ENCODE measurements around the gene DIPK1A.
A peak's percentile ranks its signal among the peaks of the same experiment; 100 is the strongest.

The DIPK1A gene

DNA sequence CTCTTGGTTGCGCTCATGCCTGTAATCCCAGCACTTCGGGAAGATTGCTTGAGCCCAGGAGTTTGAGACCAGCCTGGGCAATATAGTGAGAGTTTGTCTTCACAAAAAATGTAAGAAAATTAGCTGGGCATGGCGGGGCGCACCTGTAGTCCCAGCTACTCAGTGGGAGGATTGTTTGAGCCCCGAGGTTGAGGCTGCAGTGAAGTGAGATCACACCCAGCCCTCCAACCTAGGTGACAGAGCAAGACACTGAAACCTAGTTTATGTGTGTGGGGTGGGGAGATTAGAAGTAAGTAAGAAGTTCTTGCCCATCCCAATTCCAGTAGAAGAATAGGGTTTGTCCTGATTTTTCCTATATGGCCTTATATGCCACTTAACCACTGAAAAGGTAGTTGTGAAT lies 127.4 kb downstream of the DIPK1A start:
- no peak for FAIRE-seq

DNA sequence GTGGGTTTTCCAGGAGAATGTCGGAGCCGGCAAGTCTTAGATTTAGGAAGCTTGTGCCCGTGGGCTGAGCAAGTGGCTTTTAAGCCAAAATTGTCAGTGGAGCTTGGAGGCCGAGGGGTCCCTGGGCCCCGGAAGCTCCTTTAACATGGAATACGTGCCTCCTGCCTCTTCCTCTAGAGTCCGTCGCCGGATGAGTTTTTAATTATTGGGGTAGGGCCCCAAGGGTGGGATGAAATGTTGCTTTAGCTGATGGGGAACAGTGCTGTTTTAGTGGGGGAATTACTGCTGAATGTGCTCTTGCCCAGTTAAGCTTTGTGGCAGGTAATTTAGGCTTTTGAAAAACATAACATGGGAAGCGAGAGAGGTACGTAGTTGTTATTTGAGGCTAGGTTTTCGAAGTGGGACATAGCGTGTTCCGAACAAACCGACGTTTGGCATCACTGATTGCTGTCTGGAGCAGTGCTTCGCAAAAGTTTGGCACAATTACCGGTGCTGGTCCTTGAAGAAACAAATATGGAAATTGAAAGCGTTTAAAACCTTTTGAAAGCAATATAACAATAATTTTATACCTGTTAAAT lies 128.6 kb downstream of the DIPK1A start:
- FAIRE-seq, result no peak

DNA sequence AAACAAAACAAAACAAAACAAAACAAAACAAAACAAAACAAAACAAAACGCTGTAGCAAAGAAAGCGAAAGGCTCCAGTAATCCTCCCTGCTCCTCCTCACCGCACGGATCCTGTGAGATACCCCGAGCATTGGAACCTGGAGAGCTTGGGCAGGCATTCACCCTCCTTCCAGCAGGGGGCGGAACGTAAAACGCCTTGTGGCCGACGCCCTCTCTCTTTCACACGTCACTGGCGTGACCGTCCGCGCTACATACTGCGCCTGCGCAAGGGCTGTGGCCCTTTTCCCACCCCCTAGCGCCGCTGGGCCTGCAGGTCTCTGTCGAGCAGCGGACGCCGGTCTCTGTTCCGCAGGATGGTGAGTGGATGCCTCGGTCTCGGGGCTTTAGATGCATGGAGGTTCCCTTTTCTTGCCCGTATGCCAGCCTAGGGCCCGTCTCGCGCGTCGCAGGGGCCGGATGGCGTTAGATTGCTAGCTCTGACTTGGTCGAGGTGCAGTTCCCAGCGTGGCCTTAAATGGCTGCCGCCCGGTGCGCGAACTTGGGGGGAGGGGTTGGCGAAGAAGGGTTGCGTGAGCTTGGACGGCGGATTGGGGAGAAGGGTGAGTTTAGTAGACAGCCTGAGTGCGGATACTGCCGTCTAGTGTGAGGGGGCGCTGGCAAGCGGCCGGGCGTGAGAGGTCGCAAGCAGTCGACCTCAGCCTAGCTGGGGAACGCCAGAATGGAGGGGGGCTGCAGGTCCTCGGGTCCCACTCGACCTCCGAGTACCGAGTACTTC lies 129.3 kb downstream of the DIPK1A start, which contains the start of gene RPL5:
Gene RPL5, plus strand, starts transcription at position 279 of the 775 bp plus-strand sequence. Its CDS starts 75 bp downstream, at position 354.
- FAIRE-seq, result peak; percentile 17

DNA sequence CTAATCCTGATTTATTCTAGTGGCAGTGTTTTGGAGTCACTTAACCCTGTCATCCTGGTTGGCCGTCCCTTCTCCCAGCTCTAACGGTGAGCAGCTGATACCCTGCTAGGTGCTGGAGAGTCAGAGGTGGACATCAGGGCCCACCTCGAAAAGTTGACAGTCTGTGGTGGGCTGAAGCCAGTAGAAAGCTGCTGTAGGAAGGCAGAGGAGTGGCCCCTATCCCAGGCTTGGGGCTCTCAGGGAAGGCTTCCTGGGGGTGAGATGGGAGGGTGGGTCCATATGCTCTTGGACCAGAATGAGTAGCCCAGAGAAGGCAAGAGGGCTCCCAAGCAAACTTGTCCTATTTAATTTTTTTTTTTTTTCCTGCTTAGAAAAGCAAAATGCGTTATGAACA lies 129.9 kb downstream of the DIPK1A start:
- no peak for FAIRE-seq

DNA sequence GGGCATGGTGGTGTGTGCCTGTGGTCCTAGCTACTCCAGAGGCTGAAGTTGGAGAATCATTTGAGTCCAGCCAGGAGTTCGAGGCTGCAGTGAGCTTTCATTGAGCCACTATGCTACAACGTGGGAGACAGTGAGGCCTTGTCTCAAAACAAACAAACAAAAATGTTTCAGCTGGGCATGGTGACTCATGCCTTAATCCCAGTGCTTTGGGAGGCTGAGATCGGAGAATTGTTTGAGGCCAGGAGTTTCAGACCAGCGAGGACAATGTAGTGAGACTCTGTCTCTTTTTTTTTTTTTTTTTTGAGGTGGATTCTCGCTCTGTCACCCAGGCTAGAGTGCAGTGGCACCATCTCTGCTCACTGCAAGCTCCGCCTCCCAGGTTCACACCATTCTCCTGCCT lies 134.5 kb downstream of the DIPK1A start:
- no peak for FAIRE-seq

DNA sequence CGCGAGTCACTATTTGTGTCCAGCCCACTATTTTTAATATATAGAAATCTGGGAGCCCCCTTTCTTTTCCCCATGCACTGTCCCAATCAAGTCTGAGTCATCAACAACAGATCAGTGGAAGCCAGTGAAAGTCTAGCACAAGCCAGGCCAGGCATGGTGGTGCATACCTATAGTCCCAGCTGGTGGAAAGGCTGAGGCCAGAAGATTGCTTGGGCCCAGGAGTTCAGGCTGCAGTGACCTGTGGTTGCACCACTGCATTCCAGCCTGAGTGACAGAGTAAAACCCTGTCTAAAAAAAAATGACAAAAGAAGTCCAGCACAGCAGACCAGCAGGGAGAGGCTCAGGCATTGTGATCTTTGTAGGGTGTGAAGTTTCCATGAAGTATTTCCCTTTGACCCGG lies 138.4 kb downstream of the DIPK1A start:
- FAIRE-seq, result no peak

DNA sequence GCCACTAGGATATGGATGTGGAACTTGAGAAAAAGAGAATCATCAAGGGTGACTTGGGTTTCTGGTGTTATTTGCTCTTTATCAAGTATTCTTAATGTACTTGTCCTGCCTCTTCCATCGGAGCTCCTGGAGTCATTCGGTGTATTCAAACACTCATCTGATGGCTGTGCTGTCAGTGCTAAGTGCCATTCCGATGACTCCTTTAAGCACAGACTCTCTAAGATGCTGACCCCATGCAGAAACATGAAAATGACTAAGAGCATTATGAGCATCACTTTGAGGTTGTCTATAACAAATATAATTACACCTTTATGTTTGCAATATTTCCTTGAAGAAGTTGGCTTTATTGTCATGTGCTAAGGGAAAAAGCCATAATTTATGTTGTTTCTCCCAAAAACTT lies 140.7 kb downstream of the DIPK1A start:
- no peak for FAIRE-seq

DNA sequence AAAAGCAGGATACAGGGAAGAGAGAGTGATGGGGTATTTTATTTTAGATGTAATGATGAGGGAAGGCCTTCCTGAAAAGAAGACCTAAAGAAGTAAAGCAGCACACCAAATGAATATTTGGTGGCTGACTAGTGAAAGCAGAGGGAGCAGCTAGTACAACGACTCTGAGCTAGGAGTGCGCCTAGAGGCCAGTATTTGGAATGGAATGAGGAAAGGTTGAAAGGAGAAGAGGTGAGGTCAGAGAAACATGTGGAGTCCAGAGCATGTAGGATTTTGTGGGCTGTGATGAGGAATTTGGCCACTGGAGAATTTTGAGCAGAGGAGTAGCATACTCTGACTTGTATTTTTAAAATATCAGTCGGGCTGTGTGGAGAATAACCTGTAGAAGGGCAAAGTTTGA lies 141.2 kb downstream of the DIPK1A start:
- no peak for FAIRE-seq

DNA sequence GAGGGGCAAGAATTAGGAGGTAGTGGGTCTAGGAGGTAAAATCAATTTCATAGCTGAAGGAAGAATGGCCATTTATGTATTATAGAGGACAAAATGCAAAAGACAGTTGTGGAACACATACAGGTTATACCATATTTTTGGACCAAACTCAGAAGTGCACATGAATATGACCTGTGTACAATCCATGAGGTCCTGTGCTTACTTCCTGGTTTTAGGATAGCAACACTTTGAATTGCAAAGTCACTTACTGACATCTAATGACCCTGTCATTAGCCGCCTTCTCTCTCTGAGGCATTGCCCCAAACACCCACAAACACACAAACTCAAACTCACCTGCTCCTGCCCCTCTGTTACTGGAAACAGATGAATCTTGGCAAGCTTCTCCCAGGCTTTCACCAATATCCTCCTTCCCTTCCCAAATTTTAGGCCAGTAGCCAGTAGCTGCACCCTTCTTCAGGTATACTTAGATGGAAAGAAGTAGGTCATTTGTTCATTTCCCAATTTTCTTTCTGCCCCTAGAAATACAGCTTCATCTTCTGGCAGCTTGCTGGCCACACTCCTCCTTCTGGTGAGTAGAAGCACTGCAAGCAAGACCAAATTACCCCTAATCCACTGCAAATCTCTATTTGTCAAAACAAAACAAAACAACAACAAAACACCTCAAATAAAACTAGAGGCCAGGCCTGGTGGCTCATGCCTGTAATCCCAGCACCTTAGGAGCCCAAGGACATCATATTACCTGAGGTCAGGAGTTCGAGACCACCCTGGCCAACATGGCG lies 143.1 kb downstream of the DIPK1A start:
- FAIRE-seq, result no peak

DNA sequence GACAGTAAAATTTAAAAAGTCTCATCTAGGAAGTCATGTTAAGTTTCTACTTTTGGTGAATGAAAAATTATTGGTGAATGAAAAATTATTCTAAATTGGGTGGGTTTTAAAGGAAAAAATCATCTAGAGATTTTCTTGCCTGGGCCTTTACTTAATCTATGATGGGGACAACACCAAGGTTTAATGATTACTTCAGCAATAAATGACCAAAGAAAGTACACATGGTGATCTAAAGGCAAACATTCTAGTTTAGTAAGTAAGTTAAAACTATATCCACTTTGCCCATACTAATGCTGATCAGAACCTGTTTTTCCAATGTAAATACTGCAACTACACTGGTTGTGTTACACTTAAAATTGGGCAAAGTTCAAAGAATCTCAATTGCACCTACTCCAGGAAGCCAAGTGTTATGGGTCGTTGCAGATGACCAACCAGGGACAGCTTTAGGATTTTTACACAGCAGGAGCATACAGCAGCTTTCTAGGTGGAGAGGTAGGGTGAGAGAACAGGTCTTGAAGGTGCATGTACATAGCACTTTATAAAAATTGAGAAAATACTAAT lies 144.0 kb downstream of the DIPK1A start:
- FAIRE-seq, result no peak

DNA sequence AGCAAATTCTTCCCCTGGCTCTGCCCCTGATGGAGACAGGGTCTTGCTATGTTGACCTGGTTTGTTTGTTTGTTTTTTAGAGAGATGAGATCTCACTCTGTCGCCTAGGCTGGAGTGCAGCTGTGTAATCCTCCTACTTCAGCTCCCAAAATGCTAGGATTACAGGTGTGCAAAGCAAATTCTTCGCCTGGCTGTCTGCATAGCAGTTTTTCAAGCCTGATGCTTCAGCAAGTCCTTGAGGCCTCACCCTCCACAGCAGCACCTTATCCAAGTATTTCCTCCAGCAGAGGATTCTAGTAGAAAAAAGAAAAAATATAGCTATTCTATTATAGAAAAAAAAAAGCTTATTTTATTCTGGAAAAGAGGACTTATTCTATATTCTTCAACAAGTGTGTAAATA lies 144.5 kb downstream of the DIPK1A start:
- FAIRE-seq, result no peak

DNA sequence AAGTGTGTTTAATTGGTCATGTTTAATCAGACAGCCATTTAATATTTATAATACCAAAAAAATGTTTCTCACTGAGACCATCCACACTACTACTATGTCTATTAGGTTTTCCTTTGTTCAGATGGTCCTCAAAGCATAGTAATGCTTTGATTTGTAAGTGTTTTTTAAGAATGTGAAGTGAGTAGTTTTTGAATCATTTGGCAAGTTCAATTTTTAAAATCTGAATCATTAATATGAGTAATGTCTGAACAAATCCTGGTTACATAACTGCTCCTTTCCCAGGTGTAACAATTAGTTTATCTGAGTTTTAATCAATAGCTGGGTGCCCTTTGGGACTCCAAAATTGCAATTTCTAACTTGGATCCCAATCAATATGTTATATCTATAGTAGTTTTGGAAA lies 152.9 kb downstream of the DIPK1A start:
- FAIRE-seq, result no peak

DNA sequence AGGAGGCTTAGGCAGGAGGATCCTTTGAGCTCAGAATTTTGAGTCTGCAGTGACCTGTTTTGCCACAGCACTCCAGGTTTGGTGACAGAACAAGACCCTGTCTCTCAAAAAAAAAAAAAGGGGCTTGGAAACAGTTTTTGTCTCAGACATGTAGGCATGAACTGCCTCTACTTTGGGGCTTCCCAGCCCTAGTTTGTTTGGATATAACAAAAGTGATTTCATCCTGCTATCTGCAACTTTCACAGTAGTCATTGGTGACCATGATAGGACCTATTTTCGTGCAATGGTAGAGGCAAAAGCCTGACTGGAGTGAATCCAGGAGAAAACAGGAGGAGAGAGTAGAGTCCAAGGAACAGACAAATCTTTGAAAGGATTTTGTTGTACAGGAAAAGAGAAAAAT lies 156.0 kb downstream of the DIPK1A start:
- FAIRE-seq, result no peak

DNA sequence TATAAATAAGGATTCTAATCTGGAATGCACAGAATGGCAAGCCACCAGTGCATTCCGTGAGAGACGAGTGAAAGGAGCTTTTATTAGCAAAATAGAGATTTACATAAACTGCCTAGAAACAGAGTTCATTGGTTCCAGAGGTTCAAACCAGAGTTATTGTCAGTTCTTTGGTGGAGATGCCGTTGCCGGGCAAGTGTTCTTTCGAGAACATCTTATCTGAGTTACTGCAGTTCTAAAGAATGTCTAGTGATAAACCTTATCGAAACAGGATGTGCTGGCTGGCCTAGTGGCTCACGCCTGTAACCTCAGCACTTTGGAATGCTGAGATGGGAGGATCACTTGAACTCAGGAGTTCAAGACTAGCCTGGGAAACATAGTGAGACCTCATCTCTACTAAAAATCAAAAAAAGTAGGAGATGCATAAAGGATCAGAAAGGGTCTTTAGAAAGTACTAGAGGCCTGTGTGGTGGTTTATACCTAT lies 156.5 kb downstream of the DIPK1A start:
- FAIRE-seq, result peak; percentile 67

DNA sequence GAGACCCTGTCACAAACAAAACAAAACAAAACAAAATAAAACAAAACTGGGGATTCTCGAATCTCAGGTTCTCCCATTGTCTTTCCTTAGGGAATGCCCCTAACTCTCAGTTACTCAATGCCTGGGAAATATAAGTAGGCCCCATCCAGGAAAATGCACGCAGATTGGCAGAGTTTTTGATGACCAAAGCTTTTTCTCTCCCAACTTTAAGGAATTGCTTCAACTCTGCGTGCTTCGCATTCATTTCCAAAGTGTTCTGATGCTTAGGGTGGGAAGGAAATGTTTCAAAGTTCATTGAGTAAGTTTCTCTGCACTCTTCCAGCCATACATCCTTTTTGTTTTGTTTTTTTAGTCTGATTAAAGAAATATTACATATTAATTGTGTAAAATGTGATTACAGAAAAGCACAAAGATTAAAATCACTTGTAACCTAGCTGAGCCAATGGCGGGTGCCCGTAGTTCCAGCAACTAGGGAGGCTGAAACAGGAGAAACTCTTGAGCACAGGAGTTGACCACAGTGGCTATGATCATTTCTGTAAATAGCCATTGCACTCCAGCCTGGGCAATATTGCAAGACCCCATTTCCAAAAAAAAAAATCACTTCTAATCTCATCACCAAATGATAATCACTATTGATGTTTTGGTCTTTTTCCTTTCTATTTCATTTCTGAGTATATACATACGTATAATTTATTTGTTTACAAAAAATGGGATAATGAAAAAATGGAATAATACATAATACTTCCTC lies 157.9 kb downstream of the DIPK1A start:
- no peak for FAIRE-seq

DNA sequence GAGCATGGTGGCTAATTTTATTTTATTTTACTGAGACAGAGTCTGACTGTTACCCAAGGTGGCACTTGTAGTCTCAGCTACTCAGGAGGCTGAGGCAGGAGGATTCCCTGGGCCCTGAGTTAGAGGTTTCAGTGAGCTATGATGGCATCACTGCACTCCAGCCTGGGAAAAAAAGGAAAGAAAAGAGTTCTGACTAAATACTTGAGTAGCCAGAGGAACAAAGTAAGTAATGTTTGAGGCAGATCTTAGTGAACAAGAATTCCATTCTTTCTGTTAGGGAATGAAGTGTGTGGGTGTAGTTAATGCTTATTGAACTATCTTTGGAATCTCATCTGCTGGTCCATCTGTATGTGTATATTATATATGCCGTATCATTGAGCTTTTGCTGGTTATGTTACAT lies 163.3 kb downstream of the DIPK1A start:
- FAIRE-seq, result no peak

DNA sequence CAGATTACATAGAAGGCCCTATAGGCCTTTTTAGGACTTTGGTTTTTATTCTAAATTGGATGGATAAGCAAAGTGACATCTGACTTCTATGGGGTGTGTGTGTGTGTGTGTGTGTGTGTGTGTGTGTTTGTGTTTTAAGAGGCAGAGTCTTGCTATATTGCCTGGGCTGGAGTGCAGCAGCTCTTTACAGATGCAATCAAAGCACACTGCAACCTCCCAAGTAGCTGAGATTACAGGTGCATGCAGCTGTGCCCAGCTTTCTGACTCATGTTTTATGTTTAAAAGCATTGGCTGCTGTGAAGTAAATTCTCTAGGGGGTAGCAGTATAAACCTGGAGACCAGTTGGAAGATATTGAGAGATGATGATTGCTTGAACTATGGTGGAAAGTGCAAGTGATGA lies 164.0 kb downstream of the DIPK1A start:
- FAIRE-seq, result no peak

DNA sequence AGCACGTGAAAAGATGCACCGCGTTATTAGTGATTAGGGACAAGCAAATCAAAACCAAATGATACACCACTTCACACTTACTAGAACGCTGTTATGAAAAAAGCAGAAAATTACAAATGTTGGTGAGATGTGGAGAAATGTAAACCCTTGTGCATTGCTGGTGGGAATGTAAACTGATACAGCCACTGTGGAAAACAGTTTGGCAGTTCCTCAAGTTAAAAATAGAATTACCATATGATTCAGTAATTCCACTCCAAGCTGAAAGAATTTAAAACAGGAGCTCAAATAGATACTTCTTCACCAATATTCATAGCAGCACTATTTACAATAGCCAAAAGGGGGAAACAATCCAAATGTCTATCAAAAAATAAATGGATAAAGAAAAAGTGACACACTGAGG lies 166.1 kb downstream of the DIPK1A start:
- FAIRE-seq, result no peak

DNA sequence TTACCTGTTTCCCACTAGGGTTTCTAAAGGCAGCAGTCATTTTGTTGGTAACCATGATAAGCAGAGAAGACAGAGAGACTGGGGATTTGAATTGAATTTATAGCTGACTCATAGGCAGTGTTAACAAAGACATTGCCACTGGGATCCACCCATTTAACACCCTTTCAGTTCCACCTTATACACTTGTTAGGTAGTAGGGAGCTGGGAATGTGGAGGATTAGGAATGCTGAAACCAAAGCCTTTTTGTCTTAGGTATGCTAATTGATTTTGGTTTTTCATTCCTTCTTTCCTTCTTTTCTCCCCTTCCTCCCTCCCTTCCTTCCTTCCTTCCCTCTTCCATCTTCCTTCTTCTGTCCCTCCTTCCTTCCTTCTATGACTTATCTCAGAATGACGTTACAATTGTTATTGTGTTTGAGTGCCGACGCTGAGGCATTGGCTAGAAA lies 168.9 kb downstream of the DIPK1A start:
- FAIRE-seq, result no peak
